Stimulated activated CD4-positive, alpha-beta T cell treated with anti-CD3 and anti-CD28 coated beads, TNF-alpha, amount 100 ng/mL, for 4 hours (primary cell): Measurements from ENCODE around the gene EPHA6.
"Not testable (repeated sequence)": the region's sequence is repeated elsewhere in the genome, so short reads cannot be mapped to it uniquely, and the experiment has no call there.

Experiments
- DNase-seq, 3 experiments: peaks; one replicate each; pipeline ENCODE4 v3.0.0-alpha.2; 2020; ENCODE audit warnings: low read depth in 3 of 3

Gene EPHA6

GRCh38 chr3:97181704-97182103, 367.3 kb downstream of the EPHA6 start:
- no peak for DNase-seq

- no peak for DNase-seq
These were observed 373.4 kb downstream of the EPHA6 start for GRCh38 chr3:97187771-97188170.

GRCh38 chr3:97189835-97190234, 375.4 kb downstream of the EPHA6 start:
- DNase-seq = no peak

- DNase-seq = no peak
These were observed 382.7 kb downstream of the EPHA6 start for GRCh38 chr3:97197083-97197482.

- DNase-seq = no peak
These were observed 383.4 kb downstream of the EPHA6 start for GRCh38 chr3:97197830-97198229.

DNA sequence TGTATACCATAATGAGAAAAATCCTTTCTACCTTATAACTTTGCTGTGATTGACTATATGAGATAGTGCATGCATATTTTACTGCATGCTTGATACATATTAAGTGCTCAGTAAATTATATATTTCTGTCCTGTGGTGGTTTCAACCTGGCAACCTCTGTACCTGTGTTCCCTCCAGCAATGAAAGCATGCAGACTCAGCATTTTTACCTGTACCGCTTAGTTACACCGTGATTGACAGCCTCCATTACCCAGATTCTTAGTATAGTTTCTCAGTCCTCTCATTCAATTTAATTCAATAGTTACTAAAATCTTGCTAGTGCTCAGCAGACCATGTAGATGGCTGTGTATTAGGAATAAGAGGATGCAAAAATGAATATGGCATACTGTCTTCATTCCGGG, 386.0 kb downstream of the EPHA6 start:
- DNase-seq = no peak

- DNase-seq = no peak
These were observed 387.4 kb downstream of the EPHA6 start for GRCh38 chr3:97201814-97202213.

DNA sequence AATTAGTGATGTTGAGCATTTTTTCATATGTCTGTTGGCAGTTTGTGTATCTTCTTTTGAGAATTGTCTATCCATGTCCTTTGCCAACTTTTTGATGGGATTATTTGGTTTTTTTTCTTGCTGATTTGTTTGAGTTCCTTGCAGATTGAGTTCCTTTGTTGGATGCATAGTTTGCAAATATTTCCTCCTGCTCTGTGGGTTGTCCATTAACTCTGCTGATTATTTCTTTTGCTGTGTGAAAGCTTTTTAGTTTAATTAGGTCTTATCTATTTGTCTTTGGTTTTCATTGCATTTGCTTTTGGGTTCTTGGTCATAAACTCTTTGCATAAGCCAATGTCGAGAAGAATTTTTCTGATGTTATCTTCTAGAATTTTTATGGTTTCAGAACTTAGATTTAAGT, 414.6 kb downstream of the EPHA6 start:
- DNase-seq = no peak

DNA sequence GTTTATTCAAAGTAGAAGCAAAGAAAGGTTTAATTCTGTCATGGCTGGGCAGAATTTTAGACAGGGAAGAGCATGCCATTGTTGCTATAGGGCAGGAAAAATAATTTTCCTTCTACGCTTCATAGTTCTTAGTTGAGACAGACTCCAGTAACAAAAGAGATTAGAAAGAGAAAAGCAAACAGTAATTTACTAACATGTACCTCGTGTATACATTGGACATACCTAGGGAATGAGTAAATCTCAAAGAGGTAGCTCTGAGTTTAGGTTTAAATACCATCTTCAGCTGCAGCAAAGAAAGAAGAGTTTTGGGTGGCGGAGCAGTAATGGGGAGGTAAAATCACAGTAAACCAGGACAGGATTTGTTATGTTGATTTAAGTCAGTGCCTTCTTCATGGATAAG, 416.1 kb downstream of the EPHA6 start:
- no peak for DNase-seq

DNA sequence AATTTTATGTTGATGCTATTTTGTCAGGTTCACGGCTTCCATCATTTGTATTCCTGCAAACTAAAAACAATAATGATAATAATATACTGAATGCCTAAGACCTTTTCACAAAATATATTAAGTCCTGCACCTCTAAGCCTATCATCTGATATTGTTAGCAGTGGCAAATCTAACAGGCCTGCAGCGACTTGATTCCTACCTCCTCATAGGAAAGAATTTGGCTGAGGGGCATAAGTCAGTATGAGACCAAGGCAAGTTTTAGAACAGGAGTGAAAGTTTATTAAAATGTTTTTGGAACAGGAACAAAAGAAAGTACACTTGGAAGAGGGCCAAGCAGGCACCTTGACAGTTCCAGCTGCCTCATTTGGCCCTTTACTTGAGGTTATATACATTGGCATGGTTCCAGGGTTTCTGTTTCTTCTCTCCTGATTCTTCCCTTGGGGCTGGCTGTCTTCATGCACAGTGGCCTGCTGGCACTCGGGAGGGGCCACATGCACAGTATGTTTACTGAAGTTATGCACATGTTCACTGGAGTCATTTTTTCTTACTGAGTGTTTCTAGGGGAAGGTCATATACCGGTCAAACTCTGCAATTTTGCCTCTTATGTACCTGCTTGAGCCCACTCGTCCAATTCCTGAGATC, 418.1 kb downstream of the EPHA6 start:
- DNase-seq = no peak

DNA sequence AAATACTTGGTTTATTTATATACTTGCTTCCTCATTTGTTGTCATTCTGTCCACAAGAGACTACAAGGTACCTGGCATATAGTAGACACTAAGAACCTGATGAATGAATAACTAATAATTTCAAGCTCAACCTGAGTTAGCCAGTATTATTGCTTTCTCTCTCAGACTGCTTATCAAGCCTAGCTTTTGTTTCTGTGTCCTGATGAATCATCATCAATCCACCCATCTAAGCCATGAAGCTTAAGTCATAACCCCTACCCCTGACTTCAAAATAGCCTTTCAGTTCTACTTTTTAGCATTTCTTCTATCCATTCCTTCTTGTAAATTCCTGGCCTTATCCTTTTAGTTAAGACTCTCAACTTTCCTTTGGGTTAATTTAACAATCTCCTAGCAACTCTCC, 420.8 kb downstream of the EPHA6 start:
- DNase-seq = no peak

GRCh38 chr3:97235611-97236315, 421.4 kb downstream of the EPHA6 start:
- DNase-seq = no peak

DNA sequence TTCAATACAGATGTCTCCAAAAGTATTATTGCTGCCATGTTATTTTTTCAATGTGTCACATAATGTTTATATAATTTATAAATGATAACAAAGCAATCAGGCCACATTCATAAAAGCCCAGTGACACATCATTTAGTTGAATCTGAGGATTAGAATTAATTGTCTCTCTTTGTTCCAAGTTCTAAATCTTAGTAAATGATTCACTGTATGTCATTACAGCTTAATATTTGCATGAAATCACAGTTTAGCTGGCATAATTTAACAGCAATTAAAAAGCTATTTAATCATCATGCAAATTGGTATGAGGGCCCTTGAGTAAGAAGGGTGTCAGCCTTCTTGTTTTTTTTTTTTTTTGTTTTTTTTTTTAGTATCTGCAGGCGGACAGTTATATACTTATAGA, 427.0 kb downstream of the EPHA6 start:
- DNase-seq = no peak

GRCh38 chr3:97245201-97245910, 431.0 kb downstream of the EPHA6 start:
- DNase-seq = no peak

DNA sequence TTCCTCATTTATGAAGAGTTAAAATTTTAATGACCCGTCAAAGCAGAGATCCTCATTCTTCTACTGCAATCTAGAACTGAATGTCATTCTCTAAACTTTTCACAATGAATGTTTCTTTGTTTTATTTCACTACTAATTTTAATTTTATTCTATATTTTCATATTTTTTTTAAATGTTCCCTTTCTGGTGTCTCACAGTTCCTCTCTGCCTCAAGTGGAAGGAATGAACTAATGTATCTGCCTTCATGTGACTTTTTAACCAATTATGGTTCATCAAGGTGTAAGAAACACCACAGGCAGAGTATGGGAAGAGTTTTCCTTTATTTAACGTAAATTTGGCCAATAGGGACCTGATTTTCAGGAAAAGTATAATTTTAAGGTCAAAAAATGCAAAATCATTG, 441.7 kb downstream of the EPHA6 start:
- no peak for DNase-seq

DNA sequence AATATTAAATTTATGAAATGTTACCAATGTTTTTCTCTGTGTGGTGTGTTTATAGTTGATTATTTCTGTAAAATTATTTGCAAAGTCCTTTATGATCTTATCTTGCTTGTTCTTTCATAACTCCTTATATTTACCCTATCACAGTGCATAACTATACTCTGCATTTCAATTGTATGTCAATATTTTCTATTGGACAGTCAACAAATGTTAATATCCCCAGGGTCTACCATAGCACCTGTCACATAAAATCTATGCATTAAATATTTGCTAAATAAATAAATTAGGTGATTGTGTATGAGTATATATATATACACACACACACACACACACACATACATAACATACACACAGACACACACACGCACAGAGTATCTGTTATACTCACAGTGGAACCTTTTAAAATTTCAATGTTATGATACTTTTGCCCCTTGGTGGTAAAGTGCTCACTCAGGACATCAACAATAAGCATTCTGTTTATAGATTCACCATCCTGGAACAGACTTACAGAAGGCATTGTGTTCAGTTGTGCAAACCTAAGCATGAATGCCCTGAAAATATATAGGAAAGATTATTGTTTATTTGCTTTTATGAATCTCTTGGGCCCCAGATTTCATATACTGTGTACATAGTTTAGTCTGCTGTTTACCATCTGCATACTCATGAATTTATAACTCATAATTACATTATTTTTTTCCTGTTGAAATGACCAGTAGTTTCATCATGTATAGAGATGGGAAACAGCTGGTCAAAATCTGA, 443.7 kb downstream of the EPHA6 start:
- no peak for DNase-seq

GRCh38 chr3:97259263-97259662, 444.9 kb downstream of the EPHA6 start:
- DNase-seq = no peak

GRCh38 chr3:97264180-97264579, 449.8 kb downstream of the EPHA6 start:
- no peak for DNase-seq

DNA sequence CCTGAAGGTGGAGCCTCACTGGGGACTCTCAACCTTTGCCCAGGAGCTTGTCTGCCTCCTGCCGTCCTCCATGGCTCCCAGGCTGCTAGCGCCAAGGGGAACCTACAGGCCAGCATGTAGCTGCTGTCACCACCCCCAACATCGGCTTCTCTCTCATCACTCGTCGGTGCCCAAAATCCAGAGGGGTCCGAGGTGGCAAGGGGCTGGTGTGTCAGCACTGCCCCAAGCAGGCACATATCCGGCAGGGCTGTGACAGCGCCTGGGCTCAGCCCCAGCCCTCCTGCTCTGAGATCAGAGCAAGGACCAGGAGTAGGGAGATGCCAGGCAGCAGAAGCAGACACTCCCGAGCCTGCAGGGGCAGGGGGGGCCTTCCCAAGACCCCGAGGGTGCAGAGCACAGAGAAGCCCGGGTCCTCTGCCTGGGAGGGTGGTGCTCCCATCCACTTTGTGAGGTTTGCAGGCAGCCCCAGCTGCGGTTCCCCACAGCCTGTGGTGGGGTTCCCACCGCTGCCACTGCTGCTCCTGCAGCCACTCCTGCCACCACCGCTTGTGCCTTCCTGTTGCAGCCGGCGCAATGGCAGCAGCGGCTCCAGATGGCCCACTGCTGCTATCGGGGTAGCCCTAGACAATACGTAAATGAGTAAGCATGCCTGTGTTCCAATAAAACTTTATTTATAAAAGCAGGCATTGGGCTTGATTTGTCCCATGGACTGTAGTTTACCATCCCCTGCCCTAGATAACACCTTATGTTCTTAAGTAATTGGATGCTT, 451.0 kb downstream of the EPHA6 start:
- no peak for DNase-seq

DNA sequence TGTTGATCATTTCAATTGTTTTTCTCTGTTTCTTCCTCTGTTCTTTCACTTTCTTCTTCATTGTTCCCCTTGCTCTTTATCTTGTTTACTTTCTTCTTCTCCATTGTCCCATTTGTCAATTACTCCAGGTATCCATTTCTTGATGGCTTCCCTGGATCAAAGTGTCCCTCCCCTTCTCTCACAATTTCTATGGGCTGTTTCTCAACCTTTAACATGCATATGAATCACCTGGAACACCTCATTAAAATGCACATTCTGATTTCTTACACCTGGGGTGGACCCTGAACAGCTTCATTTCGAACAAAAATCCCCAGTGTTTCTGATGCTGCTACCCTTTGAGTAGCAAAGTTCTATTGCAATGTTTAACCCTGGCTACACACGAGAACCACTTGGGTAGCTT, 454.8 kb downstream of the EPHA6 start:
- DNase-seq = no peak

DNA sequence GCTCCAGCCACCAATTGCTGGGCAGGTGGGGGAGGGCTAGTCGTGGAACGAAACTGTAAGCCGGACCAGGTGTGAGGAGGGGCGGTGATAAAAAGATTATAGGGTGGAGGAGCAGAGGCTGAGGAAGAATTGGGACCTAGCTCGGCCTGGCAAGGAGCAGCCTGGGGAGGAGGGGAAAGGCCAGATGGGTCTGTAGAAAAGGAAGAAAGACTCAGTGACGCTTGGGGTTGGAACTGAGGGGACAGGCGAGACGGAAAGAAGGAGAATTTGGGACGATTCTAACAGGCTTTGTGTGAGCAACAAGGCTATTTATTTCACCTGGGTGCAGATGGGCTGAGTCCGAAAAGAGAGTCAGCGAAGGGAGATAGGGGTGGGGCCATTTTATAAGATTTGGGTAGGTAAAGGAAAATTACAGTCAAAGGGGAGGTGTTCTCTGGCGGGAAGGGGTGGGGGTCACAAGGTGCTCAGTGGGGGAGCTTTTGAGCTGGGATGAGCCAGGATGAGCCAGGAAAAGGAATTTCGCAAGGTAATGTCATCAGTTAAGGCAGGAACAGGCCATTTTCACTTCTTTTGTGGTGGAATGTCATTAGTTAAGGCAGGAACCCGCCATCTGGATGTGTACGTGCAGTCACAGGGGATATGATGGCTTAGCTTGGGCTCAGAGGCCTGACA, 462.6 kb downstream of the EPHA6 start:
- DNase-seq = not testable (repeated sequence)
